Vagina (tissue), 2 donors: ENCODE data around the gene GORAB.

Experiments used
- POLR2A ChIP-seq, 2 donors: fragments of 450-650 bp; IDR thresholded peaks; one replicate each; pipeline ENCODE4 v1.6.1; 2017; ENCODE audit warnings: antibody characterized with exemption in 2 of 2, mild to moderate bottlenecking in 2 of 2, moderate library complexity in 2 of 2
- TF ChIP-seq, protein P1 (sequence below), 3 experiments: fragments of 450-650 bp in 2 of 3; fragments of 200-600 bp in 1 of 3; sonication (generic) in 1 of 3; IDR thresholded peaks; one replicate each; pipeline ENCODE4 v1.5.1; 2017 to 2019; ENCODE audit warnings: antibody characterized with exemption in 3 of 3, mild to moderate bottlenecking in 2 of 3, moderate library complexity in 2 of 3

DNA sequence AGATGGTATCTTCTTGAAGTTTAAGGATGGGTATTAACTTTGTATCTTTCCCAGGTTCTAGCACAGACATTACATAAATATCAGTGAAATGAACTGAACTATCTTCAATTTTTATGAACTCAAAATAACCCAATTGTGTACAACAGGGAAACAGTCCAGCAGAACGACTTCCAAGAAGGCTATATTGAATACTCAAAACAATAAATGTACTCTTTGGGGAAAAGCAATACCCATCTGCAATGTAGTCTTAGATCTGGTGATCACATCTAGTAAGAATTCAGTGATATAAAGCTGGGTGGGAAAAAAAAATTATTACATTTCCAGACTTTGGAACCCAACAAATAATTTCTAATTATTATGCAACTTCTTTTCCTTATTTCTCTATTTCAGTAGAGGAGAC is 33.1 kb upstream of the GORAB start:
- TF ChIP-seq POLR2A (IDR thresholded peaks at IDR 0.05) = no peak
- TF ChIP-seq, protein P1, sequence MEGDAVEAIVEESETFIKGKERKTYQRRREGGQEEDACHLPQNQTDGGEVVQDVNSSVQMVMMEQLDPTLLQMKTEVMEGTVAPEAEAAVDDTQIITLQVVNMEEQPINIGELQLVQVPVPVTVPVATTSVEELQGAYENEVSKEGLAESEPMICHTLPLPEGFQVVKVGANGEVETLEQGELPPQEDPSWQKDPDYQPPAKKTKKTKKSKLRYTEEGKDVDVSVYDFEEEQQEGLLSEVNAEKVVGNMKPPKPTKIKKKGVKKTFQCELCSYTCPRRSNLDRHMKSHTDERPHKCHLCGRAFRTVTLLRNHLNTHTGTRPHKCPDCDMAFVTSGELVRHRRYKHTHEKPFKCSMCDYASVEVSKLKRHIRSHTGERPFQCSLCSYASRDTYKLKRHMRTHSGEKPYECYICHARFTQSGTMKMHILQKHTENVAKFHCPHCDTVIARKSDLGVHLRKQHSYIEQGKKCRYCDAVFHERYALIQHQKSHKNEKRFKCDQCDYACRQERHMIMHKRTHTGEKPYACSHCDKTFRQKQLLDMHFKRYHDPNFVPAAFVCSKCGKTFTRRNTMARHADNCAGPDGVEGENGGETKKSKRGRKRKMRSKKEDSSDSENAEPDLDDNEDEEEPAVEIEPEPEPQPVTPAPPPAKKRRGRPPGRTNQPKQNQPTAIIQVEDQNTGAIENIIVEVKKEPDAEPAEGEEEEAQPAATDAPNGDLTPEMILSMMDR (IDR thresholded peaks at IDR 0.05) = no peak
